Measurements from ENCODE around the gene RTN1. TPM values are rescaled to one million over a fixed set of nuclear protein-coding genes. Genes with fewer than 3 reads are reported as not detected.

The RTN1 gene
- polyA plus RNA-seq, 4 donors, result 0.45 to 34.4 (median 4.0) TPM

- peaks cover 0 to 1% (median 0%) of the 10 kb centered on the region in 3 donors for H3K27me3 ChIP-seq (ENCODE audit: control insufficient read depth in 3 of 3, insufficient read depth in 3 of 3, low read length in 3 of 3)
- H3K27ac ChIP-seq (ENCODE audit: low read depth in 1 of 3, low read length in 2 of 3), result no peak overlapping the region
- no peaks in the 10 kb centered on the region for H3K36me3 ChIP-seq (ENCODE audit: control insufficient read depth in 3 of 3, insufficient read depth in 2 of 3, low read depth in 1 of 3, low read length in 3 of 3)
- 44 to 48% (median 47%) methylated on average over 2 of the region's 2 CpGs for WGBS, 3 donors
- FAIRE-seq (no peak), DNase-seq (no peak)
- H3K4me3 ChIP-seq (ENCODE audit: low read depth in 1 of 3, low read length in 3 of 3), result no peak overlapping the region
- H3K4me1 ChIP-seq (ENCODE audit: control insufficient read depth in 3 of 3, insufficient read depth in 2 of 3, low read depth in 1 of 3, low read length in 2 of 3), result no peaks in the 10 kb centered on the region
- no peaks in the 10 kb centered on the region for H3K9me3 ChIP-seq (ENCODE audit: control insufficient read depth in 2 of 2, insufficient read depth in 1 of 2, low read depth in 1 of 2, low read length in 1 of 2)
These were observed 42.3 kb downstream of the RTN1 start for GRCh38 chr14:59828276-59828675.

- FAIRE-seq (no peak), DNase-seq (no peak)
- H3K27ac ChIP-seq (ENCODE audit: low read depth in 1 of 3, low read length in 2 of 3), result no peak overlapping the region
- no peaks in the 10 kb centered on the region for H3K9me3 ChIP-seq (ENCODE audit: control insufficient read depth in 2 of 2, insufficient read depth in 1 of 2, low read depth in 1 of 2, low read length in 1 of 2)
- H3K36me3 ChIP-seq (ENCODE audit: control insufficient read depth in 3 of 3, insufficient read depth in 2 of 3, low read depth in 1 of 3, low read length in 3 of 3), result no peaks in the 10 kb centered on the region
- H3K4me1 ChIP-seq (ENCODE audit: control insufficient read depth in 3 of 3, insufficient read depth in 2 of 3, low read depth in 1 of 3, low read length in 2 of 3), result no peaks in the 10 kb centered on the region
- H3K27me3 ChIP-seq (ENCODE audit: control insufficient read depth in 3 of 3, insufficient read depth in 3 of 3, low read length in 3 of 3), result peaks cover 0 to 1% (median 0%) of the 10 kb centered on the region in 3 donors
- no peak overlapping the region for H3K4me3 ChIP-seq (ENCODE audit: low read depth in 1 of 3, low read length in 3 of 3)
- 52 to 64% (median 64%) methylated on average over 3 of the region's 3 CpGs for WGBS, 3 donors
These were observed 43.2 kb downstream of the RTN1 start for GRCh38 chr14:59827401-59827800.

- Histone ChIP-seq H3K9me3 (ENCODE audit: control insufficient read depth in 2 of 2, insufficient read depth in 1 of 2, low read depth in 1 of 2, low read length in 1 of 2) (no peaks in the 10 kb centered on the region), H3K36me3 (ENCODE audit: control insufficient read depth in 3 of 3, insufficient read depth in 2 of 3, low read depth in 1 of 3, low read length in 3 of 3) (no peaks in the 10 kb centered on the region), H3K4me1 (ENCODE audit: control insufficient read depth in 3 of 3, insufficient read depth in 2 of 3, low read depth in 1 of 3, low read length in 2 of 3) (no peaks in the 10 kb centered on the region), H3K4me3 (ENCODE audit: low read depth in 1 of 3, low read length in 3 of 3) (no peak overlapping the region), H3K27me3 (ENCODE audit: control insufficient read depth in 3 of 3, insufficient read depth in 3 of 3, low read length in 3 of 3) (peaks cover 0 to 1% (median 0%) of the 10 kb centered on the region in 3 donors), H3K27ac (ENCODE audit: low read depth in 1 of 3, low read length in 2 of 3) (no peak overlapping the region)
- no peak for FAIRE-seq
- DNase-seq, result no peak
These were observed 44.4 kb downstream of the RTN1 start for GRCh38 chr14:59826150-59826549.

GRCh38 chr14:59823179-59823578 is 47.4 kb downstream of the RTN1 start:
- Histone ChIP-seq H3K9me3 (ENCODE audit: control insufficient read depth in 2 of 2, insufficient read depth in 1 of 2, low read depth in 1 of 2, low read length in 1 of 2) (no peaks in the 10 kb centered on the region), H3K27me3 (ENCODE audit: control insufficient read depth in 3 of 3, insufficient read depth in 3 of 3, low read length in 3 of 3) (peaks cover 0 to 1% (median 0%) of the 10 kb centered on the region in 3 donors), H3K4me1 (ENCODE audit: control insufficient read depth in 3 of 3, insufficient read depth in 2 of 3, low read depth in 1 of 3, low read length in 2 of 3) (no peaks in the 10 kb centered on the region), H3K36me3 (ENCODE audit: control insufficient read depth in 3 of 3, insufficient read depth in 2 of 3, low read depth in 1 of 3, low read length in 3 of 3) (no peaks in the 10 kb centered on the region), H3K4me3 (ENCODE audit: low read depth in 1 of 3, low read length in 3 of 3) (no peak overlapping the region), H3K27ac (ENCODE audit: low read depth in 1 of 3, low read length in 2 of 3) (no peak overlapping the region)
- WGBS, 3 donors, result 54 to 88% (median 61%) methylated on average over 1 of the region's 1 CpG
- FAIRE-seq (no peak), DNase-seq (no peak)

GRCh38 chr14:59819446-59820088 is 51.0 kb downstream of the RTN1 start:
- 94 to 98% (median 96%) methylated on average over 34 to 38 of the region's 38 CpGs for WGBS, 3 donors
- no peak for FAIRE-seq

GRCh38 chr14:59816941-59817340 is 53.6 kb downstream of the RTN1 start:
- Histone ChIP-seq H3K4me3 (ENCODE audit: low read depth in 1 of 3, low read length in 3 of 3) (no peak overlapping the region), H3K9me3 (ENCODE audit: control insufficient read depth in 2 of 2, insufficient read depth in 1 of 2, low read depth in 1 of 2, low read length in 1 of 2) (no peaks in the 10 kb centered on the region), H3K36me3 (ENCODE audit: control insufficient read depth in 3 of 3, insufficient read depth in 2 of 3, low read depth in 1 of 3, low read length in 3 of 3) (no peaks in the 10 kb centered on the region), H3K27ac (ENCODE audit: low read depth in 1 of 3, low read length in 2 of 3) (no peak overlapping the region), H3K4me1 (ENCODE audit: control insufficient read depth in 3 of 3, insufficient read depth in 2 of 3, low read depth in 1 of 3, low read length in 2 of 3) (no peaks in the 10 kb centered on the region), H3K27me3 (ENCODE audit: control insufficient read depth in 3 of 3, insufficient read depth in 3 of 3, low read length in 3 of 3) (peaks cover 0 to 3% (median 0%) of the 10 kb centered on the region in 3 donors)
- DNase-seq (no peak), FAIRE-seq (no peak)
- 41 to 48% (median 48%) methylated on average over 3 of the region's 3 CpGs for WGBS, 3 donors

More at GRCh38 chr14:59819446-59820088, 51.0 kb downstream of the RTN1 start:
- H3K36me3 ChIP-seq (ENCODE audit: control insufficient read depth in 3 of 3, insufficient read depth in 2 of 3, low read depth in 1 of 3, low read length in 3 of 3), result no peaks in the 10 kb centered on the region
- H3K4me3 ChIP-seq (ENCODE audit: low read depth in 1 of 3, low read length in 3 of 3), result no peak overlapping the region
- H3K9me3 ChIP-seq (ENCODE audit: control insufficient read depth in 2 of 2, insufficient read depth in 1 of 2, low read depth in 1 of 2, low read length in 1 of 2), result no peaks in the 10 kb centered on the region
- DNase-seq, result no peak
- no peak overlapping the region for H3K27ac ChIP-seq (ENCODE audit: low read depth in 1 of 3, low read length in 2 of 3)
- no peaks in the 10 kb centered on the region for H3K4me1 ChIP-seq (ENCODE audit: control insufficient read depth in 3 of 3, insufficient read depth in 2 of 3, low read depth in 1 of 3, low read length in 2 of 3)
- peaks cover 0 to 3% (median 0%) of the 10 kb centered on the region in 3 donors for H3K27me3 ChIP-seq (ENCODE audit: control insufficient read depth in 3 of 3, insufficient read depth in 3 of 3, low read length in 3 of 3)

- Histone ChIP-seq H3K27ac (ENCODE audit: low read depth in 1 of 3, low read length in 2 of 3) (no peak overlapping the region), H3K4me1 (ENCODE audit: control insufficient read depth in 3 of 3, insufficient read depth in 2 of 3, low read depth in 1 of 3, low read length in 2 of 3) (no peaks in the 10 kb centered on the region), H3K27me3 (ENCODE audit: control insufficient read depth in 3 of 3, insufficient read depth in 3 of 3, low read length in 3 of 3) (peaks cover 0 to 3% (median 0%) of the 10 kb centered on the region in 3 donors), H3K36me3 (ENCODE audit: control insufficient read depth in 3 of 3, insufficient read depth in 2 of 3, low read depth in 1 of 3, low read length in 3 of 3) (no peaks in the 10 kb centered on the region), H3K4me3 (ENCODE audit: low read depth in 1 of 3, low read length in 3 of 3) (no peak overlapping the region), H3K9me3 (ENCODE audit: control insufficient read depth in 2 of 2, insufficient read depth in 1 of 2, low read depth in 1 of 2, low read length in 1 of 2) (no peaks in the 10 kb centered on the region)
- FAIRE-seq (no peak), DNase-seq (no peak)
- WGBS, 3 donors, result 77% methylated on average over 1 of the region's 1 CpG
These were observed 55.6 kb downstream of the RTN1 start for GRCh38 chr14:59814988-59815387.

GRCh38 chr14:59811815-59812214 is 58.8 kb downstream of the RTN1 start:
- Histone ChIP-seq H3K27ac (ENCODE audit: low read depth in 1 of 3, low read length in 2 of 3) (no peak overlapping the region), H3K27me3 (ENCODE audit: control insufficient read depth in 3 of 3, insufficient read depth in 3 of 3, low read length in 3 of 3) (peaks cover 0 to 3% (median 0%) of the 10 kb centered on the region in 3 donors), H3K4me3 (ENCODE audit: low read depth in 1 of 3, low read length in 3 of 3) (no peak overlapping the region), H3K4me1 (ENCODE audit: control insufficient read depth in 3 of 3, insufficient read depth in 2 of 3, low read depth in 1 of 3, low read length in 2 of 3) (no peaks in the 10 kb centered on the region), H3K9me3 (ENCODE audit: control insufficient read depth in 2 of 2, insufficient read depth in 1 of 2, low read depth in 1 of 2, low read length in 1 of 2) (no peaks in the 10 kb centered on the region), H3K36me3 (ENCODE audit: control insufficient read depth in 3 of 3, insufficient read depth in 2 of 3, low read depth in 1 of 3, low read length in 3 of 3) (no peaks in the 10 kb centered on the region)
- DNase-seq (no peak), FAIRE-seq (no peak)
- WGBS, 3 donors, result 71 to 81% (median 76%) methylated on average over 3 of the region's 3 CpGs

- Histone ChIP-seq H3K36me3 (ENCODE audit: control insufficient read depth in 3 of 3, insufficient read depth in 2 of 3, low read depth in 1 of 3, low read length in 3 of 3) (no peaks in the 10 kb centered on the region), H3K4me1 (ENCODE audit: control insufficient read depth in 3 of 3, insufficient read depth in 2 of 3, low read depth in 1 of 3, low read length in 2 of 3) (no peaks in the 10 kb centered on the region), H3K27ac (ENCODE audit: low read depth in 1 of 3, low read length in 2 of 3) (no peak overlapping the region), H3K4me3 (ENCODE audit: low read depth in 1 of 3, low read length in 3 of 3) (no peak overlapping the region), H3K27me3 (ENCODE audit: control insufficient read depth in 3 of 3, insufficient read depth in 3 of 3, low read length in 3 of 3) (peaks cover 0 to 3% (median 0%) of the 10 kb centered on the region in 3 donors), H3K9me3 (ENCODE audit: control insufficient read depth in 2 of 2, insufficient read depth in 1 of 2, low read depth in 1 of 2, low read length in 1 of 2) (no peaks in the 10 kb centered on the region)
- FAIRE-seq (no peak), DNase-seq (no peak)
These were observed 59.5 kb downstream of the RTN1 start for GRCh38 chr14:59811073-59811472.
